HL-60 (cell line): Measurements from ENCODE around the gene SLCO2A1.

Experiments used
- REST ChIP-seq: IDR thresholded peaks from 2 replicates; pipeline ENCODE4 v1.6.1; 2012; ENCODE audit warnings: low read depth; ENCODE audit not compliant: insufficient replicate concordance
- TF ChIP-seq, protein P1 (sequence below): IDR thresholded peaks from one replicate; pipeline ENCODE4 v1.5.1; 2011; ENCODE audit warnings: low read length, control low read depth, inconsistent platforms; ENCODE audit not compliant: insufficient read depth

GRCh38 chr3:133983576-133984560 is 45.9 kb downstream of the SLCO2A1 start:
- TF ChIP-seq, protein P1, sequence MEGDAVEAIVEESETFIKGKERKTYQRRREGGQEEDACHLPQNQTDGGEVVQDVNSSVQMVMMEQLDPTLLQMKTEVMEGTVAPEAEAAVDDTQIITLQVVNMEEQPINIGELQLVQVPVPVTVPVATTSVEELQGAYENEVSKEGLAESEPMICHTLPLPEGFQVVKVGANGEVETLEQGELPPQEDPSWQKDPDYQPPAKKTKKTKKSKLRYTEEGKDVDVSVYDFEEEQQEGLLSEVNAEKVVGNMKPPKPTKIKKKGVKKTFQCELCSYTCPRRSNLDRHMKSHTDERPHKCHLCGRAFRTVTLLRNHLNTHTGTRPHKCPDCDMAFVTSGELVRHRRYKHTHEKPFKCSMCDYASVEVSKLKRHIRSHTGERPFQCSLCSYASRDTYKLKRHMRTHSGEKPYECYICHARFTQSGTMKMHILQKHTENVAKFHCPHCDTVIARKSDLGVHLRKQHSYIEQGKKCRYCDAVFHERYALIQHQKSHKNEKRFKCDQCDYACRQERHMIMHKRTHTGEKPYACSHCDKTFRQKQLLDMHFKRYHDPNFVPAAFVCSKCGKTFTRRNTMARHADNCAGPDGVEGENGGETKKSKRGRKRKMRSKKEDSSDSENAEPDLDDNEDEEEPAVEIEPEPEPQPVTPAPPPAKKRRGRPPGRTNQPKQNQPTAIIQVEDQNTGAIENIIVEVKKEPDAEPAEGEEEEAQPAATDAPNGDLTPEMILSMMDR: no peak
- no peak for TF ChIP-seq REST
